ENCODE measurements around the gene FGF14.

FGF14 gene

GRCh38 chr13:101925731-101926130 is 476.1 kb downstream of the FGF14 start:
- no peak for DNase-seq (ENCODE audit: low read depth)

- no peak for DNase-seq (ENCODE audit: low read depth)
These were observed 482.2 kb downstream of the FGF14 start for GRCh38 chr13:101919541-101920181.

GRCh38 chr13:101917833-101918661 is 483.8 kb downstream of the FGF14 start:
- DNase-seq (ENCODE audit: low read depth) = no peak

- no peak for DNase-seq (ENCODE audit: low read depth)
These were observed 484.4 kb downstream of the FGF14 start for GRCh38 chr13:101917475-101917810.

GRCh38 chr13:101916775-101917474 is 484.9 kb downstream of the FGF14 start:
- DNase-seq (ENCODE audit: low read depth) = no peak

GRCh38 chr13:101916108-101916774 is 485.6 kb downstream of the FGF14 start:
- no peak for DNase-seq (ENCODE audit: low read depth)

GRCh38 chr13:101915755-101916107 is 486.1 kb downstream of the FGF14 start:
- DNase-seq (ENCODE audit: low read depth) = no peak

GRCh38 chr13:101915331-101915730 is 486.5 kb downstream of the FGF14 start:
- no peak for DNase-seq (ENCODE audit: low read depth)

- DNase-seq (ENCODE audit: low read depth) = no peak
These were observed 490.1 kb downstream of the FGF14 start for GRCh38 chr13:101911752-101912151.

GRCh38 chr13:101903890-101904289 is 498.0 kb downstream of the FGF14 start:
- DNase-seq (ENCODE audit: low read depth) = no peak

- no peak for DNase-seq (ENCODE audit: low read depth)
These were observed 503.2 kb downstream of the FGF14 start for GRCh38 chr13:101898676-101899075.

GRCh38 chr13:101896541-101896940 is 505.3 kb downstream of the FGF14 start:
- no peak for DNase-seq (ENCODE audit: low read depth)

- no peak for DNase-seq (ENCODE audit: low read depth)
These were observed 508.8 kb downstream of the FGF14 start for GRCh38 chr13:101893021-101893420.

GRCh38 chr13:101892296-101892695 is 509.6 kb downstream of the FGF14 start:
- DNase-seq (ENCODE audit: low read depth) = no peak

- no peak for DNase-seq (ENCODE audit: low read depth)
These were observed 520.3 kb downstream of the FGF14 start for GRCh38 chr13:101881593-101881992.

GRCh38 chr13:101880581-101880980 is 521.3 kb downstream of the FGF14 start:
- DNase-seq (ENCODE audit: low read depth) = no peak

GRCh38 chr13:101876951-101877350 is 524.9 kb downstream of the FGF14 start:
- DNase-seq (ENCODE audit: low read depth) = no peak

- no peak for DNase-seq (ENCODE audit: low read depth)
These were observed 526.0 kb downstream of the FGF14 start for GRCh38 chr13:101875717-101876393.

- DNase-seq (ENCODE audit: low read depth) = no peak
These were observed 526.8 kb downstream of the FGF14 start for GRCh38 chr13:101875091-101875490.

- no peak for DNase-seq (ENCODE audit: low read depth)
These were observed 532.3 kb downstream of the FGF14 start for GRCh38 chr13:101869553-101869952.

- DNase-seq (ENCODE audit: low read depth) = no peak
These were observed 533.0 kb downstream of the FGF14 start for GRCh38 chr13:101868585-101869469.

Data from activated T-cell treated with anti-CD3 and anti-CD28 coated beads for 24 hours (primary cell).